ENCODE data around the gene RTN4RL1.

RTN4RL1 gene

GRCh38 chr17:2043785-2044184 lies 18.7 kb upstream of the RTN4RL1 start:
- peak overlapping the region; percentile 49 for H3K27ac Mint-ChIP-seq
- no peak for ATAC-seq

GRCh38 chr17:2042933-2043332 lies 17.8 kb upstream of the RTN4RL1 start:
- Mint-ChIP-seq H3K36me3 (ENCODE audit: low read depth) (peaks cover 20% of the 10 kb centered on the region), H3K4me3 (peak overlapping the region; percentile 93)

More at GRCh38 chr17:2043785-2044184, 18.7 kb upstream of the RTN4RL1 start:
- Mint-ChIP-seq H3K27me3 (peaks cover 4% of the 10 kb centered on the region), H3K4me1 (peaks cover 26% of the 10 kb centered on the region), H3K36me3 (ENCODE audit: low read depth) (peaks cover 21% of the 10 kb centered on the region), H3K9me3 (no peaks in the 10 kb centered on the region), H3K4me3 (peak overlapping the region; percentile 93)
- no peak for DNase-seq

GRCh38 chr17:2042390-2042847 lies 17.3 kb upstream of the RTN4RL1 start:
- Mint-ChIP-seq H3K27me3 (no peaks in the 10 kb centered on the region), H3K9me3 (no peaks in the 10 kb centered on the region), H3K4me1 (peaks cover 22% of the 10 kb centered on the region), H3K27ac (peak overlapping the region; percentile 92), H3K4me3 (peak overlapping the region; percentile 93), H3K36me3 (ENCODE audit: low read depth) (peaks cover 19% of the 10 kb centered on the region)
- DNase-seq (peak; percentile 22), ATAC-seq (no peak)

More at GRCh38 chr17:2042933-2043332, 17.8 kb upstream of the RTN4RL1 start:
- Mint-ChIP-seq H3K4me1 (peaks cover 22% of the 10 kb centered on the region), H3K9me3 (no peaks in the 10 kb centered on the region), H3K27ac (peak overlapping the region; percentile 92), H3K27me3 (peaks cover under 1% of the 10 kb centered on the region)
- DNase-seq (no peak), ATAC-seq (no peak)

- peaks cover 19% of the 10 kb centered on the region for H3K36me3 Mint-ChIP-seq (ENCODE audit: low read depth)
- peaks cover 22% of the 10 kb centered on the region for H3K4me1 Mint-ChIP-seq
- peak within 1 kb of the TSS; percentile 93 for H3K4me3 Mint-ChIP-seq
- peak; percentile 91 for ATAC-seq
- H3K27ac Mint-ChIP-seq = peak within 1 kb of the TSS; percentile 92
- no peaks in the 10 kb centered on the region for H3K27me3 Mint-ChIP-seq
- peak; percentile 98 for DNase-seq
- H3K9me3 Mint-ChIP-seq = no peaks in the 10 kb centered on the region
Observed at GRCh38 chr17:2041561-2042389, 16.6 kb upstream of the RTN4RL1 start, which contains the start of gene OVCA2. OVCA2 (plus strand) TSS chr17:2042022; CDS start chr17:2042048, 26 bp downstream.

GRCh38 chr17:2040942-2041560 lies 15.9 kb upstream of the RTN4RL1 start:
- Mint-ChIP-seq H3K9me3 (no peaks in the 10 kb centered on the region), H3K27me3 (no peaks in the 10 kb centered on the region), H3K4me3 (peak overlapping the region; percentile 40), H3K4me1 (peaks cover 22% of the 10 kb centered on the region), H3K27ac (no peak overlapping the region), H3K36me3 (ENCODE audit: low read depth) (peaks cover 24% of the 10 kb centered on the region)
- DNase-seq (no peak), ATAC-seq (no peak)

GRCh38 chr17:2040219-2040827 lies 15.2 kb upstream of the RTN4RL1 start:
- H3K36me3 Mint-ChIP-seq (ENCODE audit: low read depth) = peaks cover 25% of the 10 kb centered on the region
- peaks cover 22% of the 10 kb centered on the region for H3K4me1 Mint-ChIP-seq
- H3K9me3 Mint-ChIP-seq = no peaks in the 10 kb centered on the region
- no peaks in the 10 kb centered on the region for H3K27me3 Mint-ChIP-seq
- DNase-seq = no peak
- no peak overlapping the region for H3K27ac Mint-ChIP-seq
- no peak for ATAC-seq
- peak overlapping the region; percentile 40 for H3K4me3 Mint-ChIP-seq

GRCh38 chr17:2037155-2037554 lies 12.0 kb upstream of the RTN4RL1 start:
- no peak overlapping the region for H3K27ac Mint-ChIP-seq
- no peaks in the 10 kb centered on the region for H3K27me3 Mint-ChIP-seq
- peaks cover 10% of the 10 kb centered on the region for H3K36me3 Mint-ChIP-seq (ENCODE audit: low read depth)
- peaks cover 11% of the 10 kb centered on the region for H3K4me1 Mint-ChIP-seq
- no peak overlapping the region for H3K4me3 Mint-ChIP-seq
- ATAC-seq (no peak), DNase-seq (no peak)
- no peaks in the 10 kb centered on the region for H3K9me3 Mint-ChIP-seq

- Mint-ChIP-seq H3K4me3 (no peak overlapping the region), H3K27ac (no peak overlapping the region), H3K4me1 (peaks cover 18% of the 10 kb centered on the region), H3K27me3 (no peaks in the 10 kb centered on the region), H3K36me3 (ENCODE audit: low read depth) (peaks cover 9% of the 10 kb centered on the region), H3K9me3 (no peaks in the 10 kb centered on the region)
- DNase-seq = no peak
- no peak for ATAC-seq
Observed at GRCh38 chr17:2035541-2036488, 10.7 kb upstream of the RTN4RL1 start.

GRCh38 chr17:2034806-2035540 lies 9.8 kb upstream of the RTN4RL1 start:
- no peak for ATAC-seq
- Mint-ChIP-seq H3K36me3 (ENCODE audit: low read depth) (peaks cover 6% of the 10 kb centered on the region), H3K27me3 (no peaks in the 10 kb centered on the region), H3K27ac (no peak overlapping the region), H3K9me3 (no peaks in the 10 kb centered on the region), H3K4me3 (no peak overlapping the region), H3K4me1 (peaks cover 18% of the 10 kb centered on the region)
- no peak for DNase-seq

GRCh38 chr17:2034157-2034556 lies 9.0 kb upstream of the RTN4RL1 start:
- no peak overlapping the region for H3K27ac Mint-ChIP-seq
- peaks cover 20% of the 10 kb centered on the region for H3K4me1 Mint-ChIP-seq
- no peaks in the 10 kb centered on the region for H3K9me3 Mint-ChIP-seq
- H3K27me3 Mint-ChIP-seq = no peaks in the 10 kb centered on the region
- ATAC-seq (no peak), DNase-seq (no peak)
- no peak overlapping the region for H3K4me3 Mint-ChIP-seq
- peaks cover 6% of the 10 kb centered on the region for H3K36me3 Mint-ChIP-seq (ENCODE audit: low read depth)

- Mint-ChIP-seq H3K36me3 (ENCODE audit: low read depth) (peaks cover 6% of the 10 kb centered on the region), H3K4me3 (no peak overlapping the region), H3K4me1 (peaks cover 20% of the 10 kb centered on the region), H3K9me3 (no peaks in the 10 kb centered on the region), H3K27ac (no peak overlapping the region), H3K27me3 (no peaks in the 10 kb centered on the region)
- ATAC-seq (no peak), DNase-seq (no peak)
Observed at GRCh38 chr17:2033153-2033552, 8.0 kb upstream of the RTN4RL1 start.

GRCh38 chr17:2030779-2031163 lies 5.6 kb upstream of the RTN4RL1 start:
- H3K27ac Mint-ChIP-seq = no peak overlapping the region
- H3K27me3 Mint-ChIP-seq = peaks cover 15% of the 10 kb centered on the region
- peak; percentile 61 for DNase-seq
- H3K4me3 Mint-ChIP-seq = peak overlapping the region; percentile 93
- H3K9me3 Mint-ChIP-seq = no peaks in the 10 kb centered on the region
- peaks cover 25% of the 10 kb centered on the region for H3K4me1 Mint-ChIP-seq
- ATAC-seq = peak; percentile 4
- no peaks in the 10 kb centered on the region for H3K36me3 Mint-ChIP-seq (ENCODE audit: low read depth)
